NOMO-1 (cell line): ENCODE data around the gene COL4A2.
"Not testable (repeated sequence)": the region's sequence is repeated elsewhere in the genome, so short reads cannot be mapped to it uniquely, and the experiment has no call there.

Experiments
- DNase-seq, 2 experiments: peaks; one replicate each; lab custom pipeline; 2025; ENCODE audit not compliant: unreplicated experiment in 2 of 2; lab: John Stamatoyannopoulos, UW

COL4A2 gene

GRCh38 chr13:110319774-110320509 lies 12.9 kb downstream of the COL4A2 start:
- DNase-seq, result no peak

- no peak for DNase-seq
Measured at GRCh38 chr13:110320645-110321044, 13.6 kb downstream of the COL4A2 start.

GRCh38 chr13:110321573-110321972 lies 14.5 kb downstream of the COL4A2 start:
- DNase-seq, result not testable (repeated sequence)

- DNase-seq, result no peak
Measured at GRCh38 chr13:110322126-110322827, 15.2 kb downstream of the COL4A2 start.

DNA sequence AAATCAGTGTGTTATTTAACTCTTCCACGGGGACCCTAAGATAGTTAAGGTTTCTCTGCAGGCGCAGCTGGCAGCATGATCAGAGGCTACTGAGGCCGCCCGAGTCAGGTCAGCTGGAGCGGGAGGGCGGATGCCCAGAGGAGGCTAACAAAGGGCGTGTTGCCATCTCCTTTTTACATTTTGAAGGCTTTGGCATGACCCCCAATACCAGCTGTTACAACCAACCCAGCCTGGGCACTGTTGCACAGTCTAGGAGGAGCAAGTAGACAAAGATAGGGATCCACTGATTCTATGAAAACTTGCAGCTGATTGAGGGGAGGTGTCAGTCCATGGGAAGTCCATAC lies 15.7 kb downstream of the COL4A2 start:
- no peak for DNase-seq

- DNase-seq, result no peak
Measured at GRCh38 chr13:110323172-110323891, 16.2 kb downstream of the COL4A2 start.

DNA sequence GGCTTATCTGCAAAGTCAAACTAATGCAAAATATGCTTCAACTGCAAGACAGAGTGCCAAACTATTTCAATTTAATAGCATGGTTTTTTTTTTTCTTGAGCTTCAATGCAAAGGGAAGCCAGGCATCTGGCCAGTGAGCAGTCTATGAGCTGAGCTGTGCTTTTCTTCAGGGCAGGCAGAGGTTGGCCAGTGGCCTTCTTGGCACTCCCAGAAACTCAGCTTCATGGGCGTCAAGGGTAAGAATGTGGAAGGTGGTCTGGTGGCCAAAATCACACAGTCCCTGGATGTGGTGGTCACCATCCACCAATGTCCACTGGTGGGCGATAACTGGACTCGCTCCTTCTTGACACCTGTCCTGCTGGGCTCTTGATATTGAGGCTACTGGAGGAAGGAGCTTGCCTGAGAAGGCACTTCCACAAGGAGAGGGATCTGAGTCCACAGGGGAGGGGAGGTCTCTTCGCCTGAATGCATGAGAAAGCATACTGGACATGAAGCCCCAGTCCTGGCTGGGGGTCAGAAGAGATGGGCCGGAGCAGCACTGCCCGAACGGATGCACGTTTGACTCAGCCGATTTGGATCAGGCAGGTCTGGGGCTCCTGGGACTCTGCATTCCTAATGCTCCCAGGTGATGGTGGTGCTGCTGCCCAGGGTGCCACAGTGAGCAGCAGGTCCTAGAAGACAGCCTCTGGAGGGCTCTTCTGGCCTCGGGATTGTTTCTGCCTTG lies 17.1 kb downstream of the COL4A2 start:
- DNase-seq, result no peak

GRCh38 chr13:110326263-110326904 lies 19.3 kb downstream of the COL4A2 start:
- DNase-seq, result no peak

DNA sequence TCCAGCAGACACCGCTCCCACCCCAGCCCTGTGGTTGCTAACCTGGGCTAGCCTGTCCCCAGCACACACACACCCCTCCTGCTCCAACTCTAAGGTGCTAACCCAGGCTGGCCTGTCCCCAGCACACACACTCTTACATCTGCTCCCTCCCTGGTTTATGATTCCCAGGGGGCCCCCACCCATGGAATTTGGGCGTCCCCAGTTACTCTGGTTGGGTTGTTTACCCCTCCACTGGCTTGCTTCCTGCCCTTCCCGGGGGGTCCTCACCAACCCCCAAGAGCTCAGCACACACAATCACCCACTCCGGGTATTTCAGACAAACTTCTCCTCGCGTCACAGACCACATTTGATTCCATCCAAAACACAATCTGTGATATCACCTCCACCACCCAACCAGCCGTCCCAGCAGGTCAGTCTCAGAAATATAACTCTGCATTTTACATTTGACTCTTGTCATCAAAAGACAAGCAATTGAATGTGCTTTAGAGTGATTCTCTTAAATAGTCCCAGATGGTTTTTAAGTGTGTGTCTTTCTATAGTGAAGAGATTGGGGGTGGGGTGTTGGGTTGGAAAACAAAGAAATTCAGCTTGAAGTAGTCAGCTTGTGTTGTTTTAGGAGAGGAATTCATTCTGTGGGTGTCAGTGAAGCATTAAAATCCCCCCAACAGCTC lies 20.1 kb downstream of the COL4A2 start:
- no peak for DNase-seq

GRCh38 chr13:110328573-110328972 lies 21.5 kb downstream of the COL4A2 start:
- DNase-seq, result no peak

GRCh38 chr13:110329258-110329657 lies 22.2 kb downstream of the COL4A2 start:
- no peak for DNase-seq

DNA sequence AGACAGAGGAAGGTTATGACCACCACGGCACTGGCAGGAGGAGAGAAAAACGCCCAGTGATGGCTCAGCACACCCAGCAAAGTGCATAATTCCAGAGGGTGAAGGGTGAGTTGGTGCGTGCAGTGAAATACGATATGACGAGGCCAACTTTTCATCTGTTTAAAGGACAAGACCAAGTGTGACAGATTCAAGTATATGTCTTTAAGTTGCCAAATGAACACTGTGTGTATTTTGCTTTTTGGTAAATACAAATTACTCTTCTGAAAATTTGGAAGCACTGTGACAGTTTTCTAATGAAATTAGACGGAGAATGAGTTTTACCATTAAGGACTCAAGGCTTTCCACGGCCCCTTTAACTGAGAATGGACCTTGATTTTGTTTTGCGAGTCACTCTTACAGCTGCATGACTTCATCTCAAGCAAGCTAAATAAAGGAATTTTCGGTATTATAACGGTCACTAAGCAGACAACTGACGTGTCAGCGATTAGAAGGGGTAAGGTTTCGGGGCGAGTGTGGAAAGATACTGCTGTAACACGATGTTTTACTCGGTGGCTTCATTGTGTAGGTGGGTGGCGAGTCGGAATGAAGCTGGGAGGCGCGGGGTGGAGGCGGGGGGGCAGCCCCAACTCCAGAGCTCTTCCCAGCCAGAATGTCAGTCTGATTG lies 22.8 kb downstream of the COL4A2 start:
- DNase-seq, result no peak

GRCh38 chr13:110330491-110331011 lies 23.5 kb downstream of the COL4A2 start:
- no peak for DNase-seq

- no peak for DNase-seq
Measured at GRCh38 chr13:110331362-110331761, 24.3 kb downstream of the COL4A2 start.

DNA sequence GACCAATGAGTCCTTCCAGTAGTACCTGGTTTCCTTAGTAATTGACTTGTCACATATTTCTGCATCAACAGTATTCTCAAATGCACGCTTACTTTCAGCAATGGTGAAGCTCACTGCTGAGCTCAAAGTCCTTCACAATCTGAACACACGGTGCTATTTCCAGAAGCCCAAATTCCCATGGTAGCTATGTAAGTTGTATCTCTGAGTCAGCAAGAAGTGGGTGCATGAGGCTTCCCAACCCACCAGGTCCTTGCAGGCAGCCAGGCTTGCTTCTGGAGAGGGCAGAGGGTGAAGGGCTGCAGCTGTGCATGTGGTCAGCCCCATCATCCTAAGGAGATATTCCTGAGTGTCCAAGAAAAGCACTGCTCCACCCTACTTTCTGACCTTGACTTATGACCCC lies 25.7 kb downstream of the COL4A2 start:
- no peak for DNase-seq

DNA sequence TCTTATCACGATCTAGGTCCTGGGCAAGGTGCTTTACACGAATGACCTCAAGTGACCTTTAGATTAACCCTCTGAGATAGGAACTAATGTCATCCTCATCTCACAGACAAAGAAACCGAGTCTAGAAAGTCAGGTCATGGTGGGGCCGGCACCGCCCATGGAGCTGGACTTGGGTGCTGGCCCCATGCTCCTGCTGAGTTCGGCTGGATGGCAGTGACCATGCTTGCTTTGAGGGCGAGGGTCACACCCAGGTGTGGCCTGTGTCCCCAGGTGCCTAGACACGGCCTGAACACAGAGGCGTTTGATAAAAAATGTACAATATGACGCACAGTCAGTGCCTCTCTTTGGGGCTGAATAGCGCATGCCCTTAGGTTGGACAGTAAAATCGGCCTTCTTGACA lies 26.8 kb downstream of the COL4A2 start:
- no peak for DNase-seq

- DNase-seq, result no peak
Measured at GRCh38 chr13:110334256-110334655, 27.2 kb downstream of the COL4A2 start.

GRCh38 chr13:110334841-110335490 lies 27.9 kb downstream of the COL4A2 start:
- DNase-seq, result no peak

DNA sequence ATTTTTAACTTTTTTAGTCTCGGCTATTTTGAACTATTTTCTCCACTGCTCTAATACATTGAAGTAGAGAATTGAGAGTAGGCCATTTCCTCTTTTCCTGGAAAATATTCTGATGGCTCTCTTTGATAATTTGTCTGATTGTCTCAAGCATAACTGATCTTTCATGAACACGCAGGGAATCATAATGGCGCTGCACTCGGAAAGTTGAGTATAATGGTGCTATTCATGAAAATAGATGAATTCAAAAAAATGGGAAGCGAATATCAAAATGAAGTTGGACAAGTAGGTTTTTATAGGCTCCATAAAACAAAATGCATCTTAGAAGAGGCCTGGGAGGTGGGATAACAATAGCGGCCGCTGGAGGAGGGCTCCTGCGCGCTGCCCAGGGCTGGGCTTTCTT lies 29.0 kb downstream of the COL4A2 start:
- DNase-seq, result no peak
